Uterus (tissue), 2 donors: ENCODE data around the gene KDM2B.

Source experiments
- POLR2A ChIP-seq, 2 donors: fragments of 450-650 bp; IDR thresholded peaks; one replicate each; pipeline ENCODE4 v1.6.1; 2016; ENCODE audit warnings: antibody characterized with exemption in 2 of 2, mild to moderate bottlenecking in 1 of 2, moderate library complexity in 1 of 2
- TF ChIP-seq, protein P1 (sequence below), 4 experiments: fragments of 200-600 bp in 2 of 4; fragments of 450-650 bp in 2 of 4; sonication (generic) in 2 of 4; IDR thresholded peaks; one replicate each; pipeline ENCODE4 v1.5.1; 2016 to 2019; ENCODE audit warnings: antibody characterized with exemption in 4 of 4, mild to moderate bottlenecking in 2 of 4, moderate library complexity in 1 of 4

- TF ChIP-seq, protein P1, sequence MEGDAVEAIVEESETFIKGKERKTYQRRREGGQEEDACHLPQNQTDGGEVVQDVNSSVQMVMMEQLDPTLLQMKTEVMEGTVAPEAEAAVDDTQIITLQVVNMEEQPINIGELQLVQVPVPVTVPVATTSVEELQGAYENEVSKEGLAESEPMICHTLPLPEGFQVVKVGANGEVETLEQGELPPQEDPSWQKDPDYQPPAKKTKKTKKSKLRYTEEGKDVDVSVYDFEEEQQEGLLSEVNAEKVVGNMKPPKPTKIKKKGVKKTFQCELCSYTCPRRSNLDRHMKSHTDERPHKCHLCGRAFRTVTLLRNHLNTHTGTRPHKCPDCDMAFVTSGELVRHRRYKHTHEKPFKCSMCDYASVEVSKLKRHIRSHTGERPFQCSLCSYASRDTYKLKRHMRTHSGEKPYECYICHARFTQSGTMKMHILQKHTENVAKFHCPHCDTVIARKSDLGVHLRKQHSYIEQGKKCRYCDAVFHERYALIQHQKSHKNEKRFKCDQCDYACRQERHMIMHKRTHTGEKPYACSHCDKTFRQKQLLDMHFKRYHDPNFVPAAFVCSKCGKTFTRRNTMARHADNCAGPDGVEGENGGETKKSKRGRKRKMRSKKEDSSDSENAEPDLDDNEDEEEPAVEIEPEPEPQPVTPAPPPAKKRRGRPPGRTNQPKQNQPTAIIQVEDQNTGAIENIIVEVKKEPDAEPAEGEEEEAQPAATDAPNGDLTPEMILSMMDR (IDR thresholded peaks at IDR 0.05), result no peak
- no peak for TF ChIP-seq POLR2A (IDR thresholded peaks at IDR 0.05)
These were observed 20.0 kb upstream of the KDM2B start for GRCh38 chr12:121600702-121601336.
